Measurements from ENCODE around the gene ITGB2. TPM values are rescaled to one million over a fixed set of nuclear protein-coding genes. Genes with fewer than 3 reads are reported as not detected.

The ITGB2 gene
- total RNA-seq, 1 experiment from 2014 or later = 1.5 TPM

- no peaks in the 10 kb centered on the region for H3K27me3 Mint-ChIP-seq (ENCODE audit: low read depth)
- no peak for ATAC-seq
- peak; percentile 9 for DNase-seq (ENCODE audit: low spot score)
- ChIA-PET POLR2A (no interaction called here), CTCF (no interaction called here)
- no peak overlapping the region for H3K27ac Mint-ChIP-seq
- H3K4me1 Mint-ChIP-seq = no peaks in the 10 kb centered on the region
- no peak for TF ChIP-seq ETV6 (CRISPR knock-in tag; IDR thresholded peaks at IDR 0.05)
- no peak for TF ChIP-seq TEAD4 (CRISPR knock-in tag; IDR thresholded peaks at IDR 0.05)
- TF ChIP-seq ZSCAN18 (CRISPR knock-in tag; IDR thresholded peaks at IDR 0.05) = no peak
- TF ChIP-seq FOXK1 (CRISPR knock-in tag; IDR thresholded peaks at IDR 0.05) = no peak
- no peak for TF ChIP-seq HMGA2 (CRISPR knock-in tag; IDR thresholded peaks at IDR 0.05)
- no peak for TF ChIP-seq GRHL2 (CRISPR knock-in tag; IDR thresholded peaks at IDR 0.05; ENCODE audit: insufficient replicate concordance, severe bottlenecking)
- TF ChIP-seq RELA (CRISPR knock-in tag; IDR thresholded peaks at IDR 0.05; ENCODE audit: borderline replicate concordance) = no peak
- TF ChIP-seq ZNF512 (CRISPR knock-in tag; IDR thresholded peaks at IDR 0.05; ENCODE audit: borderline replicate concordance) = no peak
- TF ChIP-seq ATF3 (CRISPR knock-in tag; conservative IDR thresholded peaks at IDR 0.05) = no peak
- H3K9me3 Mint-ChIP-seq = peaks cover 15% of the 10 kb centered on the region
- no peak overlapping the region for H3K4me3 Mint-ChIP-seq
- H3K36me3 Mint-ChIP-seq = no peaks in the 10 kb centered on the region; the same call in 1 of the 2 replicates
These were observed 20.7 kb downstream of the ITGB2 start for GRCh38 chr21:44899768-44900558.

GRCh38 chr21:44898851-44899767 lies 21.6 kb downstream of the ITGB2 start:
- ATAC-seq (no peak), DNase-seq (ENCODE audit: low spot score) (no peak)
- Mint-ChIP-seq H3K27me3 (ENCODE audit: low read depth) (no peaks in the 10 kb centered on the region), H3K9me3 (peaks cover 11% of the 10 kb centered on the region), H3K36me3 (no peaks in the 10 kb centered on the region; the same call in 1 of the 2 replicates), H3K27ac (no peak overlapping the region), H3K4me1 (no peaks in the 10 kb centered on the region), H3K4me3 (no peak overlapping the region)
- CTCF ChIA-PET = interaction anchor here (0.9 to 1.2 kb wide), 2 partner anchors 51 to 241 kb away, joined by 4 to 5 read pairs; no protein-coding TSS in a partner anchor
- POLR2A ChIA-PET = interaction anchor here (0.6 kb wide), 1 partner anchor 165 kb away, joined by 3 read pairs; no protein-coding TSS in a partner anchor
- TF ChIP-seq TEAD4 (CRISPR knock-in tag; IDR thresholded peaks at IDR 0.05) (no peak), NFATC4 (CRISPR knock-in tag; IDR thresholded peaks at IDR 0.05) (no peak), ZNF416 (CRISPR knock-in tag; IDR thresholded peaks at IDR 0.05) (no peak), IRF1 (CRISPR knock-in tag; IDR thresholded peaks at IDR 0.05) (no peak), CDX4 (CRISPR knock-in tag; IDR thresholded peaks at IDR 0.05; ENCODE audit: borderline replicate concordance) (no peak), MLX (CRISPR knock-in tag; IDR thresholded peaks at IDR 0.05) (no peak), ZNF263 (CRISPR knock-in tag; IDR thresholded peaks at IDR 0.05; ENCODE audit: low read depth) (no peak), MAX (CRISPR knock-in tag; IDR thresholded peaks at IDR 0.05) (no peak), ZNF532 (CRISPR knock-in tag; IDR thresholded peaks at IDR 0.05; ENCODE audit: borderline replicate concordance) (no peak), SP1 (CRISPR knock-in tag; conservative IDR thresholded peaks at IDR 0.05) (no peak)
